Mucosa of stomach (tissue), 1 donor: ENCODE measurements around the gene CSH2.
"Not testable (repeated sequence)": the region's sequence is repeated elsewhere in the genome, so short reads cannot be mapped to it uniquely, and the experiment has no call there.

Experiments used
- H3K27me3 ChIP-seq: one replicate; pipeline ENCODE4 v1.7.0; 2013; ENCODE audit warnings: mild to moderate bottlenecking, low read length; ENCODE audit not compliant: control insufficient read depth, insufficient read depth
- H3K36me3 ChIP-seq: one replicate; pipeline ENCODE4 v1.7.0; 2013; ENCODE audit warnings: low read length; ENCODE audit not compliant: control insufficient read depth, insufficient read depth
- H3K4me1 ChIP-seq: one replicate; pipeline ENCODE4 v1.7.0; 2013; ENCODE audit warnings: mild to moderate bottlenecking, low read length; ENCODE audit not compliant: control insufficient read depth, insufficient read depth
- H3K4me3 ChIP-seq: one replicate; pipeline ENCODE4 v1.7.0; 2013; ENCODE audit warnings: low read length
- H3K9ac ChIP-seq: one replicate; pipeline ENCODE4 v1.7.0; 2013; ENCODE audit warnings: mild to moderate bottlenecking, low read length, moderate library complexity
- H3K9me3 ChIP-seq: one replicate; pipeline ENCODE4 v1.7.0; 2013; ENCODE audit warnings: mild to moderate bottlenecking, low read length, moderate library complexity; ENCODE audit not compliant: control insufficient read depth
- donor health status: Pancreatic carcinoma.

Gene CSH2

DNA sequence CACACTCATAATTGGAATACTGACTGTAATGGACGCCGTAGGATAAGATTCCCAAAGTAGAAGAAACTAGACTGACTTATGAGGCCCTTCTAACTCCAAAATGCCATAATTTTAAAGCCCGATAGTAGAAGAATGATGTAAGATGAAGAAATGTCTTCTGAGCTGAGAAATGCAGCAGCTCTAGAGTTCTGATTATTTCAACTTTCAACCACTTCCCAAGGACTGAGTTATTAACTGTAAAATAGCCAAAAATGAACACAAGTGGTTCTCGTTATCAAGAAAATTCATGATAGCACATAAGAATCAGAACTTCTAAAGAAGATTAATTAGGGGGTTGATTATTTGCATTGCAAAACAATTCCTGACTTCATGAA, 3.2 kb downstream of the CSH2 start:
- H3K9me3 ChIP-seq, H3K9ac ChIP-seq, H3K4me3 ChIP-seq, H3K27me3 ChIP-seq, H3K36me3 ChIP-seq, H3K4me1 ChIP-seq: not testable (repeated sequence)

DNA sequence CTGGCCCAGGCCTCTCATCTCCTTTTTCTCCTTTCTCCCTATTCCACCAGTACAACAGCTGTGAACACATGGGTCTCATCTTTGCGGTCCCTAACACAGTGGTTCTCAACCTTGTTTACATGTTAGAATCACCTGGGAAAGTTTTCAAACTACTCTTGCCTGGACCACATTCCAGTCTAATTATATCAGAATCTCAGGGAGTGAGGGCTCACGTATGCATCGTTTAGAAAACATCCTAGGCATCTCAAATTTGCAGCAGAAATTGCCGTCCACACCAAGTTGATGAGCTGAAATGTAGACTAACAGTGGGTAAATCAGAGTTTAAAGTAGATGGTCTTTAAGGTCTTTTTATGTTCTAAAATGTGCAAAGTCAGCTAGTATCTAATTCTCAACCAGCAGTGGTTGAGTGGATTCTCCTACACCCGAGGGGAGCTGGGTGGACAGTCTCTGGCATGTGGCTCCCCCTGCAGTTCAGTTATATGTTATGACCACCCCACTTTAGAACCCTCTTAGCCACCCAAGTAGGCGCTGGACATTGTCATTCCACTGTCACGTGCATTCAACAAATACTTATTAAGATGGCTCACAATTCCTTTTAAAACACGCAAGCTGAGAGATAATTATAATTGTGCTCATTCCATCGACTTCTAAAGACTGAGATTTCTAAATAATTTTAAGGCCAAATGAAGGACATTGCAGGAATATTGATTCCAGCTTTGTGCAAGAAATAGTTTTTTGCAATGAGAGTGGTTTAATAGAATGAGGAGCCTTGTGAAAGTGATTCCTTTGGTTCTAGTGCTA, 3.8 kb downstream of the CSH2 start:
- not testable (repeated sequence) for H3K4me3 ChIP-seq, H3K27me3 ChIP-seq, H3K9ac ChIP-seq, H3K36me3 ChIP-seq, H3K4me1 ChIP-seq, H3K9me3 ChIP-seq

DNA sequence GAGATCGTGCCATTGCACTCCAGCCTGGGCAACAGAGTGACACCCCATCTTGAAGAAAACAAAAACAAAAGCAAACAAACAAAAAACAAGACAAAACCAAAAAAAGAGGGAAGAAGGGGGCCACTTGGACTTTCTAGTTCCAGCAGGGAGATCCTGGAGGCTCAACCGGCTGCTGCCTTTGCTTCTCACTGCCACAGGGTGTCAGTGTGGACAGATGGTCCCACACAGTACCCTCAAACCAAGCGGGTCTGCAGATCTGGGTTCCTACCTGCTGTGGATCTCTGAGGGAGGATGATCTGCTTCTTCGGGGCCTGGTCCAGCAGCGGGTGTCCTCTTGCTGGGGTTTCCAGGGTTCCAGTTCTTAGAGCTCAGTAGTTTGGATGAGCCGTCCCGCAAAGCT, 6.9 kb downstream of the CSH2 start:
- not testable (repeated sequence) for H3K9ac ChIP-seq, H3K27me3 ChIP-seq, H3K9me3 ChIP-seq, H3K36me3 ChIP-seq, H3K4me3 ChIP-seq, H3K4me1 ChIP-seq

DNA sequence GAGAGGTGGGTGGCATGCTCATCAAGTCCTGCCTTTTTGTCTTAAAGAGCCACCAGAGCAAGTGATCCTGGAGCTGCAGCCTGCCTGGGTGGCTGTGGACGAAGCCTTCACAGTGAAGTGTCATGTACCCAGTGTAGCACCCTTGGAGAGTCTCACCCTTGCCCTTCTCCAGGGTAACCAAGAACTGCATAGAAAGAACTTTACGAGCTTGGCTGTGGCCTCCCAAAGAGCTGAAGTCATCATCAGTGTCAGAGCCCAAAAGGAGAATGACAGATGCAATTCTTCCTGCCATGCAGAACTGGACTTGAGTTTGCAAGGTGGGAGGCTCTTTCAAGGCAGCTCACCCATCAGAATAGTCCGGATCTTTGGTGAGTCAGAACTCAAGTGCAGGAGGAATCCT, 14.2 kb downstream of the CSH2 start:
- Histone ChIP-seq H3K27me3 (no peaks in the 10 kb centered on the region), H3K4me1 (no peaks in the 10 kb centered on the region), H3K9ac (no peak overlapping the region), H3K36me3 (no peaks in the 10 kb centered on the region), H3K9me3 (no peaks in the 10 kb centered on the region), H3K4me3 (no peak overlapping the region)

DNA sequence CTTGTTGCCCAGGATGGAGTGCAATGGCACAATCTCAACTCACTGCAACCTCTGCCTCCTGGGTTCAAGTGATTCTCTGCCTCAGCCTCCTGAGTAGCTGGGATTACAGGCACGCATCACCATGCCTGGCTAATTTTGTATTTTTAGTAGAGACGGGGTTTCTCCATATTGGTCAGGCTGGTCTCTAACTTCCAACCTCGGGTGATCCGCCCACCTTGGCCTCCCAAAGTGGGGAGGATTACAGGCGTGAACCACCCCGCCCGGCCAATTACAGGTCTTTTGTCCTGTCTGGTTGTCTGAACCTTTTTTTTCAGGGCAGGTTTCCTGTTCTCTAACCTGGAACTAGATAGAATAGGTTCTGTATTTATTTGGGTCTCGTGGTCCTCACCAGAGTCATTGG, 17.1 kb downstream of the CSH2 start:
- not testable (repeated sequence) for H3K36me3 ChIP-seq, H3K9me3 ChIP-seq, H3K9ac ChIP-seq, H3K27me3 ChIP-seq, H3K4me3 ChIP-seq, H3K4me1 ChIP-seq

DNA sequence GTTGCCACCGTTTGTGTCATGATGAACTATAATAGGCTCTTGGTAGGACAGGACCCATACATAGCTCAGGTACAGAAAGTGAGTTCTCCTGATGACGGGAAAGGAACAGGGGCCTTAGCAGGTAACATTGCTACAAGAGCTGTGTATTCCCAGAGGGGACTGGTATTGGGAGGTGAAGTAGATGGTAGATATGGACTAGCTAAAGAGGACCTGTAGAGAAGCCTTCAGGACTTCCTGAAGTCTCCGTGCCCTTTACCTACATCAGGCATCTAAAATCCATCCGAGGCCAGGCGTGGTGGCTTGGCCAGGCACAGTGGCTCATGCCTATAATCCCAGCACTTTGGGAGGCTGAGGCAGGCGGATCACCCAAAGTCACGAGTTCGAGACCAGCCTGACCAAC, 18.3 kb downstream of the CSH2 start:
- no peak overlapping the region for H3K9ac ChIP-seq
- no peaks in the 10 kb centered on the region for H3K27me3 ChIP-seq
- no peaks in the 10 kb centered on the region for H3K4me1 ChIP-seq
- no peak overlapping the region for H3K4me3 ChIP-seq
- no peaks in the 10 kb centered on the region for H3K9me3 ChIP-seq
- no peaks in the 10 kb centered on the region for H3K36me3 ChIP-seq

DNA sequence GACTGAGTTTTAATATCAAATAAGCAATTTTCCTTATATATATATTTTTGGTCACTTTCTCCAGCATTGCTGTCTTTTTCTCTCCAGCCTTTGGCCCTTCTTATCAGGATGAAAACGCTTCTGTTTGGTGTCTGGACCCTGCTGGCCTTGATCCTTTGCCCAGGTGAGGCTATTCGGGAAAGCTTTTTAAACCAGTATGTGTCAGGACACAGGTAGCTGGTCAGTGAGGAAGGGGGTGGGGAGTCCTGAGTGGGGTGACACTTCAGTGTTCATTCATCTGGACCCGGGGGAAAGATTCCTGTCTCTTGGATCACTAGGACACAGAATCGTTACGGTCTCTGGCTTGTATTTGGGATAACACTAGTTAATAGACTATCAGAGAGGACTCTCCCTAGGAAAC, 18.8 kb downstream of the CSH2 start:
- Histone ChIP-seq H3K36me3 (no peaks in the 10 kb centered on the region), H3K9me3 (no peaks in the 10 kb centered on the region), H3K4me3 (no peak overlapping the region), H3K4me1 (no peaks in the 10 kb centered on the region), H3K27me3 (no peaks in the 10 kb centered on the region), H3K9ac (no peak overlapping the region)

DNA sequence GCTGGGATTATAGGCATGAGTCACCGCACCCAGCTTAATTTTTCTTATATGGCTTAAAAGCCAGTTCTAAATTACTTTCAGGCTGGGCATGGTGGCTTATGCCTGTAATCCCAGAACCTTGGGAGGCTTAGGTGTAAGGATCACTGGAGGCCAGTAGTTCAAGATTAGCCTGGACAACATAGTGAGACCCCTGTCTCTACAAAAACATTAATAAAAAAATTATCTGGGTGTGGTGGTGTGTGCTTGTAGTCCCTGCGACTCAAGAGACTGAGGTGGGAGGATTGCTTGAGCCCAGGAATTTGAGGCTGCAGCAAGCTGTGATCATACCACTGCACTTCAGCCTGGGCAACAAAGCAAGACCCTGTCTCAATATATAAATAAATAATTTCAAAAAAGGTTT, 20.2 kb downstream of the CSH2 start:
- Histone ChIP-seq H3K36me3 (no peaks in the 10 kb centered on the region), H3K27me3 (no peaks in the 10 kb centered on the region), H3K4me3 (no peak overlapping the region), H3K9me3 (no peaks in the 10 kb centered on the region), H3K9ac (no peak overlapping the region), H3K4me1 (no peaks in the 10 kb centered on the region)

DNA sequence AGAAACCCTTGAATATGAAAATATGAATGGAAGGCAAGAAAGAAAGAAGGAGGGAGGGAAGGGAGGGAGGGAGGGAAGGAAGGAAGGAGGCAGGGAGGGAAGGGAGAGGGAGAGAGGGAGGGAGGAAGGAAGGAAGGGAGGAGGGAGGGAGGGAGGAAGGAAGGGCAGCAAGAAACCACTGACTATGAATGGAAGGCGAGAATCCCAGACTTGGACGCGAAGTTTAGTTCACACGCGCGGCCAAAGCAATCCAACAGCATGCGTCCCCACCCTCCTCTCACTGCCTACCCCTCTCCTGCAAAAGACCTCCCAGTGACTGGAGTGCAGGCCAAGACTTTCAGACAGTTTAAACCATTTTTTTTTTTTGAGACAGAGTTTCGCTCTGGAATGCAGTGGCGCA, 23.1 kb downstream of the CSH2 start:
- Histone ChIP-seq H3K36me3 (no peaks in the 10 kb centered on the region), H3K4me3 (no peak overlapping the region), H3K9ac (no peak overlapping the region), H3K27me3 (no peaks in the 10 kb centered on the region), H3K4me1 (no peaks in the 10 kb centered on the region), H3K9me3 (no peaks in the 10 kb centered on the region)

DNA sequence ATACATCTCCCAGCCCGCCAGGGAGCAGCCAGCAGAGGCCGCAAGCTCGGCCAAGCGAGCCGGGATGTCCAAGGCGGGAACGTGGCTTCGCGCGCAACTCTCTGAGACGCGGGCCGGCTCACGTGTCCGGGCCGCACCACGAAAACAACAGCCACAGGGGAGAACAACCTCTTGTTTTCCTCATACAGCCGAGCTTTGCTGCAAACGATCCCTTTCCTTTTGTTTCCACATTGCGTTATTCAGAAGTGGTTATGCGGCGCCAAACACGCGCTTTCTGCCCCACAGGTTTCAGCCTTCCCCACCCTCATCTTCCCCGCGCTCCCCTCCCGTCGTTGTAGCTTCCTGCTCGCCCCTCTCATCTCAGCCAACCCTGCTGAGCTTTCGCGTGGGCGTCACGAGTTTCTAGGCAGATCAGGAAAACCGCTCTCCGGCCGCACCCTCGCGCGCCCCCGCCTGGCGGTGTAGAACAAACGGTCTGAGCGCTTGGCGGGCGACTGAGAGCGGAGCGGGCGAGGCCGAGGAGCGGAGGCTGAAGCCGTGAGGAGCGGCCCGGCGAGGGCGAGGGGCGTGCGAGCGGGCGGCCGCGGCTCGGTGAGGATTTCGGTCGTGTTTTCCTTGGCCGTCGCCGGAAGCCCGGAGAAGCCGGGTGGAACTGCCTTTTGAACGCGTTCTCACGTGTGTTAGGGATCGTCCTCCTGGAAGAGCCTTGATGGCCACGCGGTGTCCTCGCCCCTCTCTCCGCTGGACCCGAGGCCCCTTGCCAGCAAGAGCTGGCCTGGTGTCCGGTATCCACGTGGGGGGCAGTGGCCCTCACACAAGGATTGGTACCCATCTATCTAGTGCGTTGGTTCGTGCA, 24.4 kb downstream of the CSH2 start:
- H3K4me3 ChIP-seq: no peak overlapping the region
- no peaks in the 10 kb centered on the region for H3K9me3 ChIP-seq
- no peaks in the 10 kb centered on the region for H3K4me1 ChIP-seq
- H3K9ac ChIP-seq: no peak overlapping the region
- no peaks in the 10 kb centered on the region for H3K36me3 ChIP-seq
- H3K27me3 ChIP-seq: no peaks in the 10 kb centered on the region

DNA sequence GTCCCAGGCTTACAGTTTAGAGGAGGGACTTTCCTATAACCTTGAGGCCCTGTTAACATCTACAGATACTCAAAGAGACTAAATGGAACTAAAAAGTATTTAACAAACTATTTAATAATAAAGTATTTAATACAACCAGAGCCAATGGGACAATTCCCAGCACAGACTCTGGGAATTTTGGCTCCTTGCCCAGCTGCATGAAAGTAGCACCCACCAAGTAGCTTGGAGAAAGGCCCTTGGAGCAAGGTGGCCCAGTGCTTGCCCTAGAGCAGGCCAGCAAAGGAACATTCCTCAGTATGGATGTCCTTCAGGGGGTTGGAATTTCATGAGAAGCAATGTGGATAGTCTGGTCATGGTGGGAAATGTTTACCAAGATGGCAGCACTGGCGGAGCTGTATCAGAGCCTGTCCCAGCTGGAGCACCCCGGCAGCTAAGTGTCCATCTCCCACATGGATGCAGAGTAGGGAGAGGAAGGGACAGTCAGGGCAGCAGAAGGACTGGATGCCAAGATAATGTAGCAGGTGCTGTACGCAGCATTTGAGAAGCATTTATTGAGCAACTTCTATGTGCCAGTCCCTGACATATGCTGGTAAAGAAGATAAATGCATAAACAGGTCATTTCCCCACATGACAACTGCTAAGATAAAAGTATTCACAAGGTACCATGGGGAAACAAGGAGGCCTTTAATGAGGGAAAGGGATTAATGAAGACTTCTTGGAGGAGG, 25.8 kb downstream of the CSH2 start:
- Histone ChIP-seq H3K9ac (no peak overlapping the region), H3K4me3 (no peak overlapping the region), H3K27me3 (no peaks in the 10 kb centered on the region), H3K4me1 (no peaks in the 10 kb centered on the region), H3K9me3 (no peaks in the 10 kb centered on the region), H3K36me3 (no peaks in the 10 kb centered on the region)

DNA sequence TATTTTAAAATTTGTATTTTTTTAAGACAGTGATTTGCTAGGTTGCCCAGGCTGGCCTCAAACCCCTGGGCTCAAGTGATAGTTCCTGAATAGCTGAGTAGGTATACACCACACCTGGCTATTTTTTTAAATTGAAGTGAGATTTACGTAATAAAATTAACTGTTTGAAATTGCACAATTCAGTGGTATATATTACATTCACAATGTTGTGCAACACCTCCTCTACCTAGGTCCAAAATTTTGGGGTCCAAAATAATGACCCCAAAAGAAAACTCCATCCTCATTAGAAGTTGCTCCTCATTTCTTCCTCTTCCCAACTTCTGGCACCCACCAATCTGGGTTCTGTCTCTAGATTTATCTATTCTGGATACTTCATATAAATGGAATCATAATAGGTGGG, 28.0 kb downstream of the CSH2 start:
- peaks cover 10% of the 10 kb centered on the region for H3K4me1 ChIP-seq
- no peaks in the 10 kb centered on the region for H3K9me3 ChIP-seq
- no peaks in the 10 kb centered on the region for H3K27me3 ChIP-seq
- H3K4me3 ChIP-seq: no peak overlapping the region
- H3K36me3 ChIP-seq: no peaks in the 10 kb centered on the region
- H3K9ac ChIP-seq: no peak overlapping the region
